ENCODE results near the gene RFC3. TPM values are rescaled to one million over a fixed set of nuclear protein-coding genes. Genes with fewer than 3 reads are reported as not detected.
A peak's percentile ranks its signal among the peaks of the same experiment; 100 is the strongest.

The RFC3 gene
- total RNA-seq, 2 donors from 2014 or later = 39.6 to 47.7 TPM

GRCh38 chr13:33827139-33827538, 9.2 kb downstream of the RFC3 start:
- no peaks in the 10 kb centered on the region for H3K27me3 Mint-ChIP-seq (ENCODE audit: low read depth)
- peaks cover 9 to 46% of the 10 kb centered on the region in 2 donors for H3K36me3 Mint-ChIP-seq (ENCODE audit: insufficient read depth in 2 of 2)
- H3K9me3 Mint-ChIP-seq = no peaks in the 10 kb centered on the region
- H3K4me3 Mint-ChIP-seq = no peak overlapping the region
- H3K4me1 Mint-ChIP-seq (ENCODE audit: low read depth) = peaks cover 27% of the 10 kb centered on the region
- H3K27ac Mint-ChIP-seq = no peak overlapping the region
- ATAC-seq (replicated peaks in 1 of 2) (no peak), DNase-seq (no peak)

- ATAC-seq (replicated peaks in 1 of 2) = peak in 1 of 2 donors; percentile 21
- peaks cover 7 to 43% of the 10 kb centered on the region in 2 donors for H3K36me3 Mint-ChIP-seq (ENCODE audit: insufficient read depth in 2 of 2)
These were observed 10.6 kb downstream of the RFC3 start for GRCh38 chr13:33828431-33829129.

GRCh38 chr13:33832872-33833271, 14.9 kb downstream of the RFC3 start:
- peaks cover 10 to 43% of the 10 kb centered on the region in 2 donors for H3K36me3 Mint-ChIP-seq (ENCODE audit: insufficient read depth in 2 of 2)
- H3K4me1 Mint-ChIP-seq (ENCODE audit: low read depth) = peaks cover 11% of the 10 kb centered on the region

More at GRCh38 chr13:33828431-33829129, 10.6 kb downstream of the RFC3 start:
- Mint-ChIP-seq H3K27ac (peak overlapping the region; percentile 18), H3K4me3 (no peak overlapping the region), H3K27me3 (ENCODE audit: low read depth) (no peaks in the 10 kb centered on the region), H3K9me3 (no peaks in the 10 kb centered on the region), H3K4me1 (ENCODE audit: low read depth) (peaks cover 12% of the 10 kb centered on the region)
- no peak for DNase-seq

GRCh38 chr13:33838647-33839046, 20.7 kb downstream of the RFC3 start:
- no peak overlapping the region for H3K4me3 Mint-ChIP-seq
- no peaks in the 10 kb centered on the region for H3K9me3 Mint-ChIP-seq
- DNase-seq (no peak), ATAC-seq (replicated peaks in 1 of 2) (no peak)
- H3K4me1 Mint-ChIP-seq (ENCODE audit: low read depth) = no peaks in the 10 kb centered on the region
- H3K36me3 Mint-ChIP-seq (ENCODE audit: insufficient read depth in 2 of 2) = peaks cover 12 to 46% of the 10 kb centered on the region in 2 donors
- H3K27ac Mint-ChIP-seq = peak overlapping the region; percentile 26
- H3K27me3 Mint-ChIP-seq (ENCODE audit: low read depth) = no peaks in the 10 kb centered on the region

More at GRCh38 chr13:33832872-33833271, 14.9 kb downstream of the RFC3 start:
- no peak for ATAC-seq (replicated peaks in 1 of 2)
- DNase-seq = no peak
- Mint-ChIP-seq H3K9me3 (no peaks in the 10 kb centered on the region), H3K4me3 (no peak overlapping the region), H3K27ac (no peak overlapping the region), H3K27me3 (ENCODE audit: low read depth) (no peaks in the 10 kb centered on the region)

- no peaks in the 10 kb centered on the region for H3K4me1 Mint-ChIP-seq (ENCODE audit: low read depth)
- H3K36me3 Mint-ChIP-seq (ENCODE audit: insufficient read depth in 2 of 2) = peaks cover 11 to 46% of the 10 kb centered on the region in 2 donors
- no peak overlapping the region for H3K4me3 Mint-ChIP-seq
- no peak for DNase-seq
- no peak for ATAC-seq (replicated peaks in 1 of 2)
- no peaks in the 10 kb centered on the region for H3K27me3 Mint-ChIP-seq (ENCODE audit: low read depth)
- H3K27ac Mint-ChIP-seq = peak overlapping the region; percentile 76
- H3K9me3 Mint-ChIP-seq = no peaks in the 10 kb centered on the region
These were observed 22.5 kb downstream of the RFC3 start for GRCh38 chr13:33840402-33840801.

- peaks cover 12 to 46% of the 10 kb centered on the region in 2 donors for H3K36me3 Mint-ChIP-seq (ENCODE audit: insufficient read depth in 2 of 2)
- H3K27me3 Mint-ChIP-seq (ENCODE audit: low read depth) = no peaks in the 10 kb centered on the region
- H3K9me3 Mint-ChIP-seq = no peaks in the 10 kb centered on the region
- H3K27ac Mint-ChIP-seq = no peak overlapping the region
- no peak for ATAC-seq (replicated peaks in 1 of 2)
- no peaks in the 10 kb centered on the region for H3K4me1 Mint-ChIP-seq (ENCODE audit: low read depth)
- DNase-seq = no peak
- no peak overlapping the region for H3K4me3 Mint-ChIP-seq
These were observed 24.3 kb downstream of the RFC3 start for GRCh38 chr13:33842207-33842606.

GRCh38 chr13:33842986-33843385, 25.0 kb downstream of the RFC3 start:
- Mint-ChIP-seq H3K9me3 (no peaks in the 10 kb centered on the region), H3K27me3 (ENCODE audit: low read depth) (no peaks in the 10 kb centered on the region), H3K27ac (no peak overlapping the region), H3K4me3 (no peak overlapping the region), H3K4me1 (ENCODE audit: low read depth) (no peaks in the 10 kb centered on the region), H3K36me3 (ENCODE audit: insufficient read depth in 2 of 2) (peaks cover 14 to 50% of the 10 kb centered on the region in 2 donors)
- no peak for DNase-seq
- ATAC-seq (replicated peaks in 1 of 2) = no peak

GRCh38 chr13:33845572-33846302, 27.8 kb downstream of the RFC3 start:
- ATAC-seq (replicated peaks in 1 of 2) (no peak), DNase-seq (no peak)
- no peak overlapping the region for H3K4me3 Mint-ChIP-seq
- no peaks in the 10 kb centered on the region for H3K27me3 Mint-ChIP-seq (ENCODE audit: low read depth)
- no peak overlapping the region for H3K27ac Mint-ChIP-seq
- H3K9me3 Mint-ChIP-seq = no peaks in the 10 kb centered on the region
- no peaks in the 10 kb centered on the region for H3K4me1 Mint-ChIP-seq (ENCODE audit: low read depth)
- peaks cover 8 to 41% of the 10 kb centered on the region in 2 donors for H3K36me3 Mint-ChIP-seq (ENCODE audit: insufficient read depth in 2 of 2)

- DNase-seq (no peak), ATAC-seq (replicated peaks in 1 of 2) (no peak)
- Mint-ChIP-seq H3K27me3 (ENCODE audit: low read depth) (no peaks in the 10 kb centered on the region), H3K4me3 (no peak overlapping the region), H3K9me3 (no peaks in the 10 kb centered on the region), H3K27ac (no peak overlapping the region), H3K36me3 (ENCODE audit: insufficient read depth in 2 of 2) (peaks cover 8 to 41% of the 10 kb centered on the region in 2 donors), H3K4me1 (ENCODE audit: low read depth) (no peaks in the 10 kb centered on the region)
These were observed 28.5 kb downstream of the RFC3 start for GRCh38 chr13:33846303-33847062.

GRCh38 chr13:33849211-33849610, 31.3 kb downstream of the RFC3 start:
- ATAC-seq (replicated peaks in 1 of 2) (no peak), DNase-seq (no peak)
- Mint-ChIP-seq H3K4me1 (ENCODE audit: low read depth) (no peaks in the 10 kb centered on the region), H3K9me3 (peaks cover 0 to 2% of the 10 kb centered on the region in 2 donors), H3K27me3 (ENCODE audit: low read depth) (no peaks in the 10 kb centered on the region), H3K27ac (no peak overlapping the region), H3K4me3 (no peak overlapping the region), H3K36me3 (ENCODE audit: insufficient read depth in 2 of 2) (peaks cover 8 to 38% of the 10 kb centered on the region in 2 donors)

GRCh38 chr13:33855371-33855895, 37.5 kb downstream of the RFC3 start:
- DNase-seq = no peak
- Mint-ChIP-seq H3K4me1 (ENCODE audit: low read depth) (no peaks in the 10 kb centered on the region), H3K4me3 (no peak overlapping the region), H3K27me3 (ENCODE audit: low read depth) (no peaks in the 10 kb centered on the region), H3K27ac (no peak overlapping the region), H3K9me3 (peaks cover 0 to 2% of the 10 kb centered on the region in 2 donors), H3K36me3 (ENCODE audit: insufficient read depth in 2 of 2) (peaks cover 0 to 14% of the 10 kb centered on the region in 2 donors)
- ATAC-seq (replicated peaks in 1 of 2) = no peak

GRCh38 chr13:33859691-33860303, 41.8 kb downstream of the RFC3 start:
- Mint-ChIP-seq H3K27me3 (ENCODE audit: low read depth) (no peaks in the 10 kb centered on the region), H3K36me3 (ENCODE audit: insufficient read depth in 2 of 2) (peaks cover 0 to 11% of the 10 kb centered on the region in 2 donors), H3K4me1 (ENCODE audit: low read depth) (no peaks in the 10 kb centered on the region), H3K4me3 (no peak overlapping the region), H3K27ac (no peak overlapping the region), H3K9me3 (no peaks in the 10 kb centered on the region)
- DNase-seq (no peak), ATAC-seq (replicated peaks in 1 of 2) (no peak)

All from activated T-cell treated with anti-CD3 and anti-CD28 coated beads, Interleukin-2, amount 50 U/mL, for 72 hours (primary cell).